IMR-90 (cell line): Measurements from ENCODE around the gene BTN3A1.

Experiments used
- CEBPB ChIP-seq: IDR thresholded peaks from 2 replicates; pipeline ENCODE4 v1.6.1; 2012; ENCODE audit warnings: low read depth, low read length, improper control_type of control experiment
- CHD1 ChIP-seq: IDR thresholded peaks from 2 replicates; pipeline ENCODE4 v1.6.1; 2012; ENCODE audit warnings: low read depth, low read length, improper control_type of control experiment
- ELK1 ChIP-seq: fragments of 150-350 bp; IDR thresholded peaks from 2 replicates; pipeline ENCODE4 v1.6.1; 2016; ENCODE audit warnings: low read depth, mild to moderate bottlenecking, low read length, moderate library complexity, borderline replicate concordance
- FOS ChIP-seq: fragments of 150-350 bp; IDR thresholded peaks from 2 replicates; pipeline ENCODE4 v1.6.1; 2016; ENCODE audit warnings: low read depth, low read length
- MAFK ChIP-seq: IDR thresholded peaks from 2 replicates; pipeline ENCODE4 v1.6.1; 2012; ENCODE audit warnings: low read depth, low read length, improper control_type of control experiment
- MAZ ChIP-seq: IDR thresholded peaks from 2 replicates; pipeline ENCODE4 v1.6.1; 2012; ENCODE audit warnings: low read depth, mild to moderate bottlenecking, low read length, improper control_type of control experiment, moderate library complexity, borderline replicate concordance
- MXI1 ChIP-seq: IDR thresholded peaks from 2 replicates; pipeline ENCODE4 v1.6.1; 2012; ENCODE audit warnings: low read depth, mild to moderate bottlenecking, low read length, moderate library complexity, borderline replicate concordance
- NFE2L2 ChIP-seq: fragments of 150-350 bp; IDR thresholded peaks from 2 replicates; pipeline ENCODE4 v1.6.1; 2016; ENCODE audit warnings: low read depth, mild to moderate bottlenecking, low read length
- POLR2A ChIP-seq: IDR thresholded peaks from 2 replicates; pipeline ENCODE4 v1.6.1; 2012; ENCODE audit warnings: mild to moderate bottlenecking, low read depth, low read length
- RAD21 ChIP-seq: IDR thresholded peaks from 2 replicates; pipeline ENCODE4 v1.6.1; 2012; ENCODE audit warnings: low read length, improper control_type of control experiment
- RCOR1 ChIP-seq: IDR thresholded peaks from 2 replicates; pipeline ENCODE4 v1.6.1; 2012; ENCODE audit warnings: mild to moderate bottlenecking, low read length, improper control_type of control experiment; ENCODE audit not compliant: insufficient replicate concordance
- RFX5 ChIP-seq: IDR thresholded peaks from 2 replicates; pipeline ENCODE4 v1.8.0; 2012; ENCODE audit warnings: low read depth, mild to moderate bottlenecking, low read length, moderate library complexity
- SMC3 ChIP-seq: fragments of 150-350 bp; IDR thresholded peaks from 2 replicates; pipeline ENCODE4 v1.6.1; 2016; ENCODE audit warnings: low read depth, mild to moderate bottlenecking, antibody characterized with exemption, low read length, moderate library complexity
- TF ChIP-seq, protein P1 (sequence below): conservative IDR thresholded peaks from 2 replicates; pipeline ENCODE4 v1.5.1; 2012; ENCODE audit warnings: mild to moderate bottlenecking, low read depth, low read length, improper control_type of control experiment

DNA sequence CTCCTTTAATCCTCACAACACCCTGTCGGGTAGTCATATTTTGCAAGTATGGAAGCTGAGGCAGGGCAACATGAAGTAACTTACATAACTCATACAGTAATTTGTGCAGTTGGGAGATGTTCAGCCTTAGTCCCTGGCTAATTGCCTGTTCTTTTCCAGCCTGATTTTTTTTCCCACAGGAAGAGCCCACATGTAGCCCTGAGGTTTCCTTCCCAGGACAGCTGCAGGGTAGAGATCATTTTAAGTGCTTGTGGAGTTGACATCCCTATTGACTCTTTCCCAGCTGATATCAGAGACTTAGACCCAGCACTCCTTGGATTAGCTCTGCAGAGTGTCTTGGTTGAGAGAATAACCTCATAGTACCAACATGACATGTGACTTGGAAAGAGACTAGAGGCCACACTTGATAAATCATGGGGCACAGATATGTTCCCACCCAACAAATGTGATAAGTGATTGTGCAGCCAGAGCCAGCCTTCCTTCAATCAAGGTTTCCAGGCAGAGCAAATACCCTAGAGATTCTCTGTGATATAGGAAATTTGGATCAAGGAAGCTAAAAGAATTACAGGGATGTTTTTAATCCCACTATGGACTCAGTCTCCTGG is 50.7 kb downstream of the BTN3A1 start:
- TF ChIP-seq, protein P1, sequence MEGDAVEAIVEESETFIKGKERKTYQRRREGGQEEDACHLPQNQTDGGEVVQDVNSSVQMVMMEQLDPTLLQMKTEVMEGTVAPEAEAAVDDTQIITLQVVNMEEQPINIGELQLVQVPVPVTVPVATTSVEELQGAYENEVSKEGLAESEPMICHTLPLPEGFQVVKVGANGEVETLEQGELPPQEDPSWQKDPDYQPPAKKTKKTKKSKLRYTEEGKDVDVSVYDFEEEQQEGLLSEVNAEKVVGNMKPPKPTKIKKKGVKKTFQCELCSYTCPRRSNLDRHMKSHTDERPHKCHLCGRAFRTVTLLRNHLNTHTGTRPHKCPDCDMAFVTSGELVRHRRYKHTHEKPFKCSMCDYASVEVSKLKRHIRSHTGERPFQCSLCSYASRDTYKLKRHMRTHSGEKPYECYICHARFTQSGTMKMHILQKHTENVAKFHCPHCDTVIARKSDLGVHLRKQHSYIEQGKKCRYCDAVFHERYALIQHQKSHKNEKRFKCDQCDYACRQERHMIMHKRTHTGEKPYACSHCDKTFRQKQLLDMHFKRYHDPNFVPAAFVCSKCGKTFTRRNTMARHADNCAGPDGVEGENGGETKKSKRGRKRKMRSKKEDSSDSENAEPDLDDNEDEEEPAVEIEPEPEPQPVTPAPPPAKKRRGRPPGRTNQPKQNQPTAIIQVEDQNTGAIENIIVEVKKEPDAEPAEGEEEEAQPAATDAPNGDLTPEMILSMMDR: no peak
- TF ChIP-seq POLR2A: no peak
- no peak for TF ChIP-seq CEBPB
- TF ChIP-seq RFX5: no peak
- no peak for TF ChIP-seq MAFK
- TF ChIP-seq CHD1: no peak
- TF ChIP-seq ELK1: no peak
- TF ChIP-seq NFE2L2: no peak
- TF ChIP-seq RCOR1: no peak
- TF ChIP-seq MAZ: no peak
- no peak for TF ChIP-seq SMC3
- no peak for TF ChIP-seq RAD21
- TF ChIP-seq MXI1: no peak
- no peak for TF ChIP-seq FOS
